Left kidney (tissue), 2 donors: ENCODE measurements around the gene FAM184B. TPM values are rescaled to one million over a fixed set of nuclear protein-coding genes. Genes with fewer than 3 reads are reported as not detected.

Source experiments
- DNase-seq: peaks from one replicate; pipeline ENCODE4 v3.0.0-alpha.2; 2013
- polyA plus RNA-seq: library from polyadenylated mRNA; unstranded; fragments of 120-200 nt; gene quantifications from one replicate; pipeline ENCODE4 v1.2.1, GENCODE V29; 2013; ENCODE audit not compliant: insufficient read length

The FAM184B gene
- polyA plus RNA-seq, 1 donor = 0.85 TPM

- DNase-seq = no peak
Measured at GRCh38 chr4:17636341-17636695, 145.1 kb downstream of the FAM184B start.

DNA sequence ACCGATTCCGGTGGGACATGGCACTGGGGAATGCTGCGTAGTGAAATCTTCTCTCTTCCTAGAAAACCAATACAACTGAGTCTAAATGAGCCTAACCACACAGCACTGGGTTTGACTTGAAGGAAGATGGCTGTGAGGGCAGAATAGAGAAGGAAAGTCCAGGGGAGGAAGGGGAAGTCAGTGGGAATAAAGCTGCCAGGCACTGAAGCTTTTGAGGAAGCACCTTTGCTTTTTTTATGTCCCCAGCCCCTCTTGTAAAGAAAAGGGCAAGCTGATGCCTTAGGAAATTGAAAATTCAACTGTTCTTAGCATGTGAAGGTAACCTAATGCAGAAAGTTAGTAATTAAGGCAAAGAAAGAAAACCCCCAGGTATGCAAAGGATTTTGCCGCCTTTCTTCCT is 146.4 kb downstream of the FAM184B start:
- no peak for DNase-seq

GRCh38 chr4:17633600-17633999 is 147.8 kb downstream of the FAM184B start:
- DNase-seq = no peak

DNA sequence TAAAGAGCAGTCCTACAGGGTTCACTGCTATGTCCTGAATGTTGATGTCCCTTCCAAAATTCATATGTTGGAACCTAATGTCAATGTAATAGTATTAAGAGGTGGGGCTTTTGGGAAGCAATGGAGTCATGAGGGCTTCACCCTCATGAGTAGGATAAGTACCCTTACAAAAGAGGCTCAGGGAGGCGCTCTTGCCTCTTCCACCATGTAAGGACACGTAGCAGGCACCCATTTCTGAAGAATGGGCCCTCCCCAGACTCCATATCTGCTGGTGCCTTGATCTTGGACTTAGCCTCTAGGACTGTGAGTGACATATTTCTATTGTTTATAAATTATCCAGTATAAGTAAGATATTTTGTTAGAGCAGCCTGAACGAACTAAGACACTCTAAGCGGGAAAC is 151.2 kb downstream of the FAM184B start:
- no peak for DNase-seq

GRCh38 chr4:17624821-17625220 is 156.6 kb downstream of the FAM184B start:
- DNase-seq = no peak

DNA sequence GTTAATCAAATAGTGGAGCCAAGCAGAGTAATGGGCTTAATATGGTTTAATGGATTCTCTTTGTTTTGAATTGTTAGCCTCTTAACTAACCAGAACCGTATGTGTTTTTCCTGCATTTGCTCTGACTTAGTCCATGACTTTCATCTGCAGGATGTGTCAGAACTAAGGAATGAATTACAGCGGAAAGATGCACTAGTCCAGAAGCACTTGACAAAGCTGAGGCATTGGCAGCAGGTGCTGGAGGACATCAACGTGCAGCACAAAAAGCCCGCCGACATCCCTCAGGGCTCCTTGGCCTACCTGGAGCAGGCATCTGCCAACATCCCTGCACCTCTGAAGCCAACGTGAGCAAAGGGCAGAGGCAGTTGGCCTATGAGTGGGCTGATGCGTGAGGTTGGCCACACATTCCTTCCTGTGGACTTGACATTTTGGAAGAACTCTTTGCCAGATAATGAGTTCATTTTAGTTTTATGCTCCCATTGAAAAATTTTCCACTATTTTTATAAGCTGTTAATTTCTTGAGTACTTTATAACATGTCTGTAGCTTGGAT is 157.9 kb downstream of the FAM184B start:
- no peak for DNase-seq

- no peak for DNase-seq
Measured at GRCh38 chr4:17619416-17620105, 161.9 kb downstream of the FAM184B start.

DNA sequence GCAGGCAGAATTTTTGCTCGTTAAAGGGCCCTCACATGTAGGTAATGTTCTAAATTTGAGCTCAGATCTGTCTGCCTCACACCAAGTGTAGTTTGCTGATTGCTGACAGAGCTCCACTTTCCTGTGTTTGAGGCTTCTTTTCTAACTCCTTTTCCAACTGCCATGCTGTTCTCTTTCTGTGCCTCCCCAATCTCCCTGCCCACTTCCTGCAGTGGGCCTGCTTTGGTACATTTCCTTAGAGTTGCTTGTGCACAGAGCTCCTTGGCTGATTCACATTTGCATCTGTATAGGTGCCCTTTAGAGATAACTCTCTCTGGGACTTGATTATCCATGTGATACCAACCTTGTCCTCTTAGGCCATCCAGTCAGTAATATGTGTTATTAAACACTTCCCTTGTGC is 162.5 kb downstream of the FAM184B start:
- no peak for DNase-seq

DNA sequence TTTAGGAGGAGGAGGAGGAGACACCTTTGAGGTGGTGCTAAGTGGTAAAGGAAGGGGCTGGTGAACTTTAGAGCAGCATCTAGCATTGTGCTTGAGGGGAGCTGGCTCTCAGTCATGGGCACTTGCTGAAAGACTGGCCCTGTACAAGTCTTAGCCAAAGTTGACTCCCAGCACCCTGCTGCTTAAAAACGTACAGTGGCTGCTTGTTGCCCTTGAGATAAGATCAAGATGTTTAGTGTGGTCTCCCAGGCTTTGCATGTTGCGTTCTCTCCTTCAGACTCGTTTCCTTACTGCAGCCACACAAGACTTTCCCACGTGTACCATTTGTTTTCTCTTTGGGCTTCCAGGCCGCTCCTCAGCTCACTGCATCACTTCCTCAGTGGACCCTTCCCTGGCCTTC is 165.1 kb downstream of the FAM184B start:
- DNase-seq = no peak

- peak; percentile 95 for DNase-seq
Measured at GRCh38 chr4:17614416-17615299, 166.8 kb downstream of the FAM184B start, which contains the start of gene MED28. TSS of gene MED28 (plus strand) at chr4:17614641. CDS start at chr4:17614655, 14 bp downstream.

- DNase-seq = no peak
Measured at GRCh38 chr4:17613761-17614415, 167.5 kb downstream of the FAM184B start.

GRCh38 chr4:17605236-17605635 is 176.2 kb downstream of the FAM184B start:
- DNase-seq = no peak

DNA sequence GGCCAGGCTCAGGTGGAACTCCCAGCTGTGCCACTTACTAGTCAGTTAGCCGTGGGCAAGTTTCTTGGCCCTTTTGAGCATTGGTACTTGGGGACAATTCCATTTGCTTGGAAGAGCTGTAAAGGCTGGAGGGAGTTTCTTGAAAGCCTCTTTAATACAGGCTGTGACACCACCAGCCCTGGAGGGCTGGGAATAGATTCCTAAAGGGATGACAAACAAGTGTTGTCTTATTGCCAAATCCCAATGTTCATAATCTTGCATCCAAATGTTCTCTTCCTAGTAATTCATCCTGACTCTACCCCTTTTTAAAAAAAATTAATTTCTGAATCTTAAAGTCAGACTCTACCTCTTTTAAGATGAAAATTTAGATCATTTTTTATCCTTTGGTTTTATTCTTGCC is 181.6 kb downstream of the FAM184B start:
- no peak for DNase-seq

DNA sequence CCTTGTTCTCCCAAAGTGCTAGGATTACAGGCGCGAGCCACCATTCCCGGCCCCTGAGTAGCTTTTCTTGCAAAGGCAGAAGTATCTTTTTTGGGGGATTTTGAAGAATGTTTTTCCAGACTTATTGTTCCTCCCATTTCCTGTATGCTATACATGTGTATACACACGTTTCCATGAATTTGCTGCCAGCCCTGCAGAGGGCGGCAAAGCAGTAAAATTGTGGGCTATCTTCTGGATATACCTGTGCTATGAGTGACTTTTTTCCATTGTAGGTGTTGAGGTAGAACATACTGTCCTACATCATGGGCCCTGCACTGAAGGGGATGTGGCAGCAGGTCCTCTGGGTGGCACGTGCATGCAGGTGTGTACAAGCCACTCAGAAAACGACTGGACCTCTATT is 183.9 kb downstream of the FAM184B start:
- no peak for DNase-seq

DNA sequence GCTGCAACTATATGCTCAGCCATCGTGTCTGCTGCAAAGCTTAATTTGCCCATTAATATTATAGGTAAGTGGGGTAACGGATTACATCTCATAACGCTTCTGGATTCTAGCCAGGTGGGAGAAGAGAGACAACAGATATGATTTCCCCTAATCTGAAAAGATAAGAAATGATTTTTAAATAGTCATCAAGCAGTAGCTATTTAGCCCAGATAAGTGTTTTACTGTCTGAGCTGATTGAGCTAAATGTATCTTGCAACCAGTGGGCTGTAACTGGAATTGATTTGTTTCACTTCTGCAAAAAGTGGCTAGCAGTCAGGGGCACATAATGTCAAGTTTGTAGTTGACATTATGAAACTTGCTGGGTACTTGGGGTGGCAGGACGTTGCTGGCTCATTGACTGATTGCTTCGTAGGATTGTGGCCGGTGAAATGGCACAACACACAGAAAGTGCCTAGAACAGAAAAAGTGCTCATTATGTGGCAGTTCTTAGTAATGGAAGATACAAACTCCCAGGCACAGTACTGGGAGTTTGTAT is 185.9 kb downstream of the FAM184B start:
- DNase-seq = no peak

DNA sequence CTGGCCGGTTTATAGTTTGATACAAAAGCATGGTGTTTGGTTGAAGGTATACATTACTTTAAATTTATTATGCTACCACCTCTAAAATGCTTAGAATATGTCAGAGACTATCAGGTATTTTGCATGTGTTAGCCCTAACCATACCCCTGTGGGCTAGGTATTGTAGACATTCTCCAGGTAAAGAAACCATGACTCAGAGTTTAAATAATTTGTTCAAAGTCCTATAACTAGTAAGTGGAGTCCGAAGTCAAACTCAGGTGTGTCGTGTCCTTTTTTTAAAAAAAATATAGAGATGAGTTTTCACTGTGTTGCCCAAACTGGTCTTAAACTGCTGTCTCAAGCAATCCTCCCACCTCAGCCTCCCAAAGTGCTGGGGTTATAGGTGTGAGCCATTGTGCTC is 192.1 kb downstream of the FAM184B start:
- DNase-seq = no peak

GRCh38 chr4:17587094-17587822 is 194.2 kb downstream of the FAM184B start:
- no peak for DNase-seq

- DNase-seq = no peak
Measured at GRCh38 chr4:17584521-17585213, 196.8 kb downstream of the FAM184B start.

- no peak for DNase-seq
Measured at GRCh38 chr4:17583941-17584340, 197.5 kb downstream of the FAM184B start.

DNA sequence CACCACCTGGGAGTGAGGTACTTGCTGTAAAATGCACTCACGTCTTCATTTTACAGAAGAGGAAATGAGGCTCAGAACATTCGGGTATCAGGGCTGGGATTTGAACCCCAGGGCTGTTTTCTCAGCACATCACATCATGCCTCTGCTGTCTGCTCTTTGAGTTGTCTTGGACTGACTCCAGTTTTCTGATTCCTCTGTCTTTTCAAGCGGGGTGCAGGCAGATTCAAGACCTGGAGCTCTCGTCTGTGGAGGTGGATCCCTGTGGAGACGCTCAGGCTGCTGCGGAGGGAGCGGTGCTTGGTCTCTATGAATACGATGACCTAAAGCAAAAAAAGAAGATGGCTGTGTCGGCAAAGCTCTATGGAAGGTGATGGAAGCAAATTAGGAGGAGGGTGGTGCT is 198.1 kb downstream of the FAM184B start:
- no peak for DNase-seq

GRCh38 chr4:17580969-17581368 is 200.5 kb downstream of the FAM184B start:
- no peak for DNase-seq
